Neural progenitor cell (in vitro differentiated cells): ENCODE data around the gene DCC.
A peak's percentile ranks its signal among the peaks of the same experiment; 100 is the strongest.

ENCODE experiments used
- CTCF ChIP-seq: fragments of 200-600 bp; sonication (generic); IDR thresholded peaks from 2 replicates; pipeline ENCODE4 v1.5.1; 2017; ENCODE audit warnings: antibody characterized with exemption, mild to moderate bottlenecking
- EZH2 ChIP-seq: fragments of 200-600 bp; sonication (generic); IDR thresholded peaks from 2 replicates; pipeline ENCODE4 v1.6.1; 2017; ENCODE audit warnings: antibody characterized with exemption, mild to moderate bottlenecking, moderate library complexity
- EZH2phosphoT487 ChIP-seq: fragments of 200-600 bp; sonication (generic); IDR thresholded peaks from 2 replicates; pipeline ENCODE4 v1.6.1; 2017; ENCODE audit warnings: antibody characterized with exemption

DNA sequence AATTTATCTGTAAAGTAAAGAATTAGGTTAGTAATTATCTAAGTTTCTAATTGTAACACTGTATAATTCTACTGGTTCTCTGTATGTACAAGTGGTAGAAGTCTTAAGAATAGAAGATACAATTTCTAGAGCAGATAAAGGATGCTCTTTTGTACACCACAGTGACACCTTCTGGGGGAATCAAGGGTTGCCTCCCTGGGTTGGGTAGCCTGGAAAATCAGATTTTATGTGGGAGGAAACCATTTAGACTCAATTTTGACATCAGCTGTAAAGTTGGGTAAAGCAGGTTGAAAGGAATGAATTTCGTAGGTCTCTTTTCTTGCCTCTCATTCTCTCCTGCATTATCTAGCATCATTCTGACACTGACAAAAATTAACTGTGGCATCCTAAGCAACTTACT lies 354.8 kb downstream of the DCC start:
- TF ChIP-seq CTCF (peak; percentile 75), EZH2phosphoT487 (no peak), EZH2 (no peak)
